ENCODE results near the gene GRIK2. TPM values are rescaled to one million over a fixed set of nuclear protein-coding genes. Genes with fewer than 3 reads are reported as not detected.
A peak's percentile ranks its signal among the peaks of the same experiment; 100 is the strongest.

The GRIK2 gene
- total RNA-seq, 2 donors from 2014 or later = 1.00 to 4.5 TPM

DNA sequence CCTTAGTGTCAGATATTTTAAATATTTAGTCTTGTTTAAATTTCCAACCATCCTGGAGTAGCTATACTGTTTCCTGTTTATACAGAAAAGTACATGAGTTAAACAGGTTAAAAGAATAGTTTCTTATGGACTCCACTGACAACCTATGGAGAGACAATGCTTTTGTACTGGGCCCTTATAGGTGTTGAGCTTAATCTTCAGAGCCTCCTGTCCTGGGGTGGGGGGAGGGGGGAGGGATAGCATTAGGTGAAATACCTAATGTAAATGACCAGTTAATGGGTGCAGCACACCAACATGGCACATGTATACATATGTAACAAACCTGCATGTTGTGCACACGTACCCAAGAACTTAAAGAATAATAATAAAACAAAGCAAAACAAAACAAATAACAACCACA lies 322.9 kb downstream of the GRIK2 start:
- Histone ChIP-seq H3K27ac (ENCODE audit: low read depth, low read length) (no peak overlapping the region), H3K9me3 (ENCODE audit: control insufficient read depth, low read length) (no peaks in the 10 kb centered on the region), H3K4me1 (ENCODE audit: control insufficient read depth, insufficient read depth, low read length) (peaks cover 4% of the 10 kb centered on the region), H3K27me3 (ENCODE audit: control insufficient read depth, insufficient read depth, low read length, poor library complexity, severe bottlenecking) (peaks cover 12% of the 10 kb centered on the region), H3K4me3 (ENCODE audit: low read length) (no peak overlapping the region), H3K9ac (ENCODE audit: extremely low read depth, low read length, poor library complexity, severe bottlenecking) (no peak overlapping the region), H3K36me3 (ENCODE audit: control insufficient read depth, insufficient read depth, low read length) (no peaks in the 10 kb centered on the region)
- H3K4me3 Mint-ChIP-seq = peak overlapping the region; percentile 2
- no peaks in the 10 kb centered on the region for H3K9me3 Mint-ChIP-seq
- DNase-seq = peak; percentile 45
- H3K4me1 Mint-ChIP-seq = peaks cover 31% of the 10 kb centered on the region
- 31% methylated on average over 1 of the region's 1 CpG; no CpG with 5 or more reads in 1 of the 2 experiments for WGBS, 2 experiments (ENCODE audit: insufficient coverage in 1 of 2, insufficient read length in 1 of 2)
- no peaks in the 10 kb centered on the region for H3K36me3 Mint-ChIP-seq (ENCODE audit: low read depth)
- no peaks in the 10 kb centered on the region for H3K27me3 Mint-ChIP-seq (ENCODE audit: insufficient read depth)
- TF ChIP-seq CTCF (conservative IDR thresholded peaks at IDR 0.05) = no peak
- H3K27ac Mint-ChIP-seq = no peak overlapping the region

DNA sequence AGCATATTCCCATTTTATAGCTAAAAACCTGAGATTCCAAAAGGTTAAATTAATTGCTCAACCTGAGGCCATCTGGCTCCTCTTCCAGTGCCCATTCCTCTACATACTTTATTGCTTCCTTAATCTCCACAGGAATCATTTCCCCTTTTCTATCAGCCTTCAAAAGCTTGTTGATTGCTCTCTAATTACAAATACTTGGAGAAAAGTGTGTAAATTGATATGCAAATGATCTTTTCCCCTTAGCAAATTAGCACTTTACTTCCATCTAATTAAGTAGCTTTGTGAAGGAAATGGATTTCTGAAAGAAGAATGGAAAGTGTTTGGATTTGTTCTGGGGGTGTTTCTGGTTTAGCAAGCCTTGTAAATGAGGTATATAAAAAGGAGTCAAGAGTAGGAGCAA lies 323.3 kb downstream of the GRIK2 start:
- Mint-ChIP-seq H3K9me3 (no peaks in the 10 kb centered on the region), H3K27ac (no peak overlapping the region), H3K36me3 (ENCODE audit: low read depth) (no peaks in the 10 kb centered on the region), H3K4me3 (peak overlapping the region; percentile 2), H3K4me1 (peaks cover 31% of the 10 kb centered on the region), H3K27me3 (ENCODE audit: insufficient read depth) (no peaks in the 10 kb centered on the region)
- no peak for DNase-seq
- no peaks in the 10 kb centered on the region for H3K36me3 ChIP-seq (ENCODE audit: control insufficient read depth, insufficient read depth, low read length)
- TF ChIP-seq CTCF (conservative IDR thresholded peaks at IDR 0.05) = no peak
- no peak overlapping the region for H3K9ac ChIP-seq (ENCODE audit: extremely low read depth, low read length, poor library complexity, severe bottlenecking)
- H3K27ac ChIP-seq (ENCODE audit: low read depth, low read length) = no peak overlapping the region
- no peaks in the 10 kb centered on the region for H3K9me3 ChIP-seq (ENCODE audit: control insufficient read depth, low read length)
- H3K27me3 ChIP-seq (ENCODE audit: control insufficient read depth, insufficient read depth, low read length, poor library complexity, severe bottlenecking) = peaks cover 12% of the 10 kb centered on the region
- no peak overlapping the region for H3K4me3 ChIP-seq (ENCODE audit: low read length)
- H3K4me1 ChIP-seq (ENCODE audit: control insufficient read depth, insufficient read depth, low read length) = peaks cover 4% of the 10 kb centered on the region

GRCh38 chr6:101719521-101719920 lies 326.0 kb downstream of the GRIK2 start:
- Histone ChIP-seq H3K9ac (ENCODE audit: extremely low read depth, low read length, poor library complexity, severe bottlenecking) (no peak overlapping the region), H3K9me3 (ENCODE audit: control insufficient read depth, low read length) (no peaks in the 10 kb centered on the region), H3K27me3 (ENCODE audit: control insufficient read depth, insufficient read depth, low read length, poor library complexity, severe bottlenecking) (no peaks in the 10 kb centered on the region), H3K36me3 (ENCODE audit: control insufficient read depth, insufficient read depth, low read length) (no peaks in the 10 kb centered on the region), H3K4me1 (ENCODE audit: control insufficient read depth, insufficient read depth, low read length) (peaks cover 4% of the 10 kb centered on the region), H3K27ac (ENCODE audit: low read depth, low read length) (no peak overlapping the region), H3K4me3 (ENCODE audit: low read length) (no peak overlapping the region)
- H3K36me3 Mint-ChIP-seq (ENCODE audit: low read depth) = no peaks in the 10 kb centered on the region
- no peaks in the 10 kb centered on the region for H3K27me3 Mint-ChIP-seq (ENCODE audit: insufficient read depth)
- H3K27ac Mint-ChIP-seq = no peak overlapping the region
- TF ChIP-seq CTCF (conservative IDR thresholded peaks at IDR 0.05) = no peak
- no peak for DNase-seq
- peaks cover 29% of the 10 kb centered on the region for H3K4me1 Mint-ChIP-seq
- H3K9me3 Mint-ChIP-seq = no peaks in the 10 kb centered on the region
- 88 to 100% methylated on average over 1 of the region's 1 CpG for WGBS, 2 experiments (ENCODE audit: insufficient coverage in 1 of 2, insufficient read length in 1 of 2)
- H3K4me3 Mint-ChIP-seq = no peak overlapping the region

Data from endodermal cell (in vitro differentiated cells).